Medulla oblongata (tissue), 1 donor: ENCODE results near the gene ZDHHC4.

ENCODE experiments used
- DNase-seq: peaks from one replicate; pipeline ENCODE4 v3.0.0-alpha.2; 2015; ENCODE audit errors: extremely low spot score

ZDHHC4 gene

DNA sequence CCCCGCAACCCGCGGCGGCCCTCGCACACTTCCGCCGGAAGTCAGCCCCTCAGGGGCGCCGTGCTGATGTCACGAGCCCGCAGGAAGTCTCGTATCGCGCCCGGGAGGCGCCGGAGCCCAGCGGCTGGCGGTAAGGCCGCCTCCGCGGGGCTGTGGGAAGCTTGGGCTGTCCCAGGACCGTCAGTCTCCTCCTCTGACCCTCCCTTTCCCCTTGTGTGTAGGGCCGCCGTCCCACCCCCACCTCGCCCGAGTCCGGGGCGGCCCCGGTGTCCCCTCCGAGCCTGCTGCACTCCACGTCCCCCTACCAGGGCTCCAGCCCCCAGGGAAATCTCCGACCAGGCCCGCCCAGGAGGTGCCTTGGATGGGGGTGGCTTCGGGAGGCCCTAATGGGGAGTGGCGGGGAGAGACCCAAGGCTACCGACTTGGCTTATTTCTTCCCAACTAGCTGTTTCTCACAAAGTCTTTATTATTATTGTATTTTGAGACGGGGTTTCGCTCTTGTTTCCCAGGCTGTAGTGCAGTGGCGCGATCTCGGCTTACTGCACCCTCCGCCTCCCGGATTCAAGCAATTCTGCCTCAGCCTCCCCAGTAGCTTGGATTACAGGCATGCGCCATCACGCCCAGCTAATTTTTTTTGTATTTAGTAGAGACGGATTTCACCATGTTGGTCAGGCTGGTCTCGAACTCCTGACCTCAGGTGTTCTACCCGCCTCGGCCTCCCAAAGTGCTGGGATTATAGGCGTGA, at the start of gene ZDHHC4:
Gene ZDHHC4, plus strand, starts transcription at position 86 of the 745 bp plus-strand sequence. CDS start 3,108 bp downstream, outside the sequence.
- peak; percentile 86 for DNase-seq

- no peak for DNase-seq
Measured at GRCh38 chr7:6528401-6529130, 48.7 kb upstream of the ZDHHC4 start.

GRCh38 chr7:6529643-6530042, 47.6 kb upstream of the ZDHHC4 start:
- no peak for DNase-seq

- no peak for DNase-seq
Measured at GRCh38 chr7:6530626-6531491, 46.4 kb upstream of the ZDHHC4 start.

GRCh38 chr7:6531492-6532279, 45.6 kb upstream of the ZDHHC4 start:
- DNase-seq, result no peak

DNA sequence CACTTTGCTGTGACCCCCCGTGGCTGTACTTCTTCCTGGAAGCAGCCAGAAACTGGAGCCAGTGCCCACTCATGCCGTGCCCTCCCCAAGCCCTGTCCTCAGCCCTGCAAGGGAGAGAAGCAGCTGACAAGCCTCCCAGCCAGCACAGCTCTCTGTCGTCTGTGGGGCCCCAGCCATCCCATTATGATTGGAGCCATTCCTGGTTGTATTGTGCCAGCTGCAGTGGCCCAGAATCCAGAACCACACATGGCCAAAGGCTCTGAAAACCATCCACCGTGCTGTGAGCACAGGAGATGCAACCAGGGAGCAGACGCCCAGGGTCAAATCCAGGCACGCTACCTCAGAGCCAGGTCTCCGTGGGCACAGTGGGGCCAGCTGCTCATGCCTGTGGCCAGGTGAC, 44.7 kb upstream of the ZDHHC4 start:
- peak; percentile 34 for DNase-seq

DNA sequence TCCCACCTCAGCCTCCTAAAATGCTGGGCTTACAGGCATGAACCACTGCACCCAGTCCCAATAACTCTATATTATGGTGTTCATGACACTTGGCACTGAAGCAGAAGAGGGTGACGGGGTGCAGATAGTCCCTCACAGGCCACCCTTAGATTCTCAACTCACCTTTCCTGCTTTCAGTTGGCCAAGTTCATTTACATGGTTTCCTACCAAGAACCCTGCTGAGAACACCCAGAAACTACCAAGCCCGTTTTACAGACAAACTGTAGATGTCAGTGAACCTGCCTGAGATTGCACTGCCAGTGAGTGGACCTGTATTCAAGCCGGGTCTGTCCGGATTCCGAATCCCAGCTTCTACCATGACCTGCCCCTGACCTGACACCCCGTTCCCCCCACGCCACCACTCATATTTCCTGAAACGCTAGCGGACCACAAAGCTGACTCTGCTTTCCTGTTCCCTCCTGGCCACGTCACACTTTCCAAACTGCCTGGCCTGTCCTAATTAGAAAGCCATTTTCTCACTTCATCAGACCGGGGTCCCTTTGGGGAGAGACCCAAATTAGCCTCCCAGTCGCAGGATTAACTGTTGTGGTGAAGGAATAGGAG, 43.3 kb upstream of the ZDHHC4 start:
- no peak for DNase-seq

DNA sequence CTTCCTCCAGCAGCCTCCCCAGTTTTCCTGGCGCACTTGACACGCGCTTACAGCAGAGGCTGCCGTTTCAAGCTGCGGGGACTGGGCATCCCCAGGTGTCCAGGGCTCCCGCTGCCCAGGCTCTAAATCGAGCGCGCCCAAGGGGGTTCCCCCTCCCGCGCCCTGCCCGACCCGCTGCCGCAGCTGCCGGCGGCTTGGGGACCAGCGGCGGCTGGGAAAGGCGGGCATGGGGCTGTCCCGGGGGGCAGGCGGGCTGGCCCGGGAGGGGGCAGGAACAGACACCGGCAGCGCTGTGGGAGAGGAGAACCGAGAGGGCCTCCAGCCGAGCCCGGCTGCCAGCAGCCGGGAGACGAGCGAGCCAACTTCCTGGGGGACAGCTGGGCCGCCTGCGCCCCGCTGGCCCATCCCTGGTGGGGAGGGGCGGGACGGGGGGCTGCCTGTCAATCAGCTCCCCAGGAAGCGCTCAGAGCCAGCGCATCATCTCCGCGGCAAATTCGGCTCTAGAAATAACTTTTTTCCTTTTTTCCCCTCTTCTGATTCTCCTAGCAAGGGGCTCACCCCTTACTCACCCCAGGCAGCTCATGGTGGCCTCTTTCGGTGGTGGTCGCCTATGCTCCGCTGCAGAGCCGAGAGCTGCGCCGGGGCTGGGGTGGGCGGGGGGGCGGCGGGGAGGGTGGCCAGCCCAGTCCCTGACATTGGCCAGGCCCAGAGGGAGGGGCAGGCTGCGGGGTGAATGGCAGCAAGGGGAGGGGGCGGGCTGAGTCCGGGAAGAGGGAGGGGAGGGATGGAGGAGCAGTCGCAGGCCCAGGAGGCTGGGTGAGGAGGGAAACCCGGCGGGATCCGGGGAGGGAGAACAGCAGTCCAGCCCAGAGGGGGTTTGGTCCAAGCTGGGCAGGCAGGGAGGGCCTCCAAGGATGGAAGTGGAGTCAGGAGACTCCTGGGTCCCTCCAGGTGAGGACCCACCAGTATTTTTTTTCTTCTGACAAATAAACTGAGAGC, 40.7 kb upstream of the ZDHHC4 start:
- DNase-seq, result peak; percentile 18

GRCh38 chr7:6542368-6542767, 34.9 kb upstream of the ZDHHC4 start:
- DNase-seq, result no peak

- DNase-seq, result no peak
Measured at GRCh38 chr7:6545398-6546126, 31.7 kb upstream of the ZDHHC4 start.

DNA sequence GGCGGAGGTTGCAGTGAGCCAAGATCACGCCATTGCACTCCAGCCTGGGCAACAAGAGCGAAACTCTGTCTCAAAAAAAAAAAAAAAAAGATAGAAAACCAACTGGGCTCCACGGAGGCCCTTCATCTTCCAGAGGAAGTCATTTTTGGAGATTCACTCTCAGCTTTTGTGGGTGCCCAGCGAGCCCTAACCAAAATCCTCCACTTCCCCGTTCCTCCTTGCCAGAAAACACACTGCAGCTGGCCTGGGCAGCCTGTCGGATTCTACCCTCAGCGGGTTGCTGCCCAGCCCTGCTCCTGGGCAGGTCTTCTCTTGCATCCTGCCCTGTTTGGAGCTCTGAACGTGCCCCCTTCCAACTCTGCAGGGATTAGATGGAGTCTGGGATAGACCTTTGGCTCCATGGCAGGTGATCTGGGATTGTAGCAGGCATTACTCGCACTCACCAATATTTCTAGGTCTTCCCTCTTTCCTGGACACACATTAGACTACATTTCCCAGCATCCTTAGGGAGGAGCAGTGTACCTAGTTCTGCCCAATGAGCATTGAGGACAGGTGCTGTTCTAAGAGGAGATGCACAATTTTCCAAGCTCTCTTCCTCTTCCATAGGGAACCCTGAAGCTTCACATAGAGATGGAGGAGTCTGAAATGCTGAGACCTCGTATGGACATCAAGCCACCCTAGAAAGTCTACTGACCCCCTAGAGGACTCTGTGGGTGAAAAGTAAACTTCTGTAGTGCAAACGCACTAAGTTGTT, 30.6 kb upstream of the ZDHHC4 start:
- DNase-seq, result no peak

- DNase-seq, result no peak
Measured at GRCh38 chr7:6547400-6547799, 29.9 kb upstream of the ZDHHC4 start.

- no peak for DNase-seq
Measured at GRCh38 chr7:6551016-6551511, 26.2 kb upstream of the ZDHHC4 start, which contains the start of gene GRID2IP. TSS of gene GRID2IP (minus strand) at chr7:6551461. CDS start at chr7:6551436, 25 bp downstream.

DNA sequence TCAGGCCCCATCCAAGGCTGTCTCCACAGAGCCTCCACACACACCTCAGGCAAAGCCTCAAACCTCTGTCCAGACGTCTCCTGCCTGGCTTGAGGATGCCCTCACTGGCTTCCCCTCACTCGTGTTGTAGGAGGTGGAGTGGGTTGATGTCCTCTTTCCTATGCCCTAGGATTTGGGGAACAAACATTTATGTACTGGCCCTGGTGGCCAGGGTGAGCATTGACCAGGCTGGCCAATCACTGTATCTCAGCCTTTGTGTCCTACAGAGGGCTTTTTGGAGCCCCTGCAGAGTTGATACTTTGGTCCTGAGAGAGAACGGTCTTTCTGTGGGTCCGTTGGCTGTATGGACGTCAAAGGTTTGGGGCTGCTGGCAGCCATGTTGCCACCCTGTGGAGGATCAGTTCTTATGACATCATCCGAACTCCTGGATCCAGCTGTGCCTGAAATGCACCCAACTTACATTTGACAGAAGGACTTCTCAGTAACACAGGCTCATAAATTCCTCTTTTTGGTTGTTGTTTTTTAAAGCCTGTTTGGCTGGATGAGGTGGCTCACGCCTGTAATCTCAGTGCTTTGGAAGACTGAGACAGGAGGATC, 23.7 kb upstream of the ZDHHC4 start:
- no peak for DNase-seq

GRCh38 chr7:6554848-6555247, 22.4 kb upstream of the ZDHHC4 start:
- no peak for DNase-seq

DNA sequence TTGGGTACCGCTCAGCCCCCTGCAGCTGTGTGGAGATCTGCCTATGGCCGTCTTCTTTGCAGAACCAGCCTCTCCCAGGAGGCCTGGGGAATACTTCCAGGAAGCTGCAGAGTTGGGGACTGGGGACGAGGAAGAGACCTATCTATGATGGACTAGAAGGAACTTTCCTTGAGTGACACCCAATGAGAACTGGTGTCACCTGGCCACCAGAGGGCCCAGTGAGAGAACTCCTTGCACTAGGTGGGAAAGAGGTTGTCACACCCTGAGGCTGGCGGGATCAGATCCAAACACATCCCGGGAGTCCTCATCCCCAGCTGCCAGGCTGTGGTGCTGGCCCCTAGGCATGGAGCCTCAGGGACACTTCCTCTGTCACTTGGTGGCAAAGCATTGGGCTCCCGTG, 21.1 kb upstream of the ZDHHC4 start:
- no peak for DNase-seq

GRCh38 chr7:6558837-6559236, 18.4 kb upstream of the ZDHHC4 start:
- DNase-seq, result peak; percentile 54

GRCh38 chr7:6559896-6560295, 17.4 kb upstream of the ZDHHC4 start:
- no peak for DNase-seq
